H9 (cell line): ENCODE measurements around the gene ST13. TPM values are rescaled to one million over a fixed set of nuclear protein-coding genes. Genes with fewer than 3 reads are reported as not detected.

Source experiments
- DNase-seq: peaks from one replicate; pipeline ENCODE4 v3.0.0-alpha.2; 2017
- H2AFZ ChIP-seq: one replicate; pipeline ENCODE4 v1.6.1; 2013; ENCODE audit warnings: mild to moderate bottlenecking, low read length, control low read depth, moderate library complexity
- H2AK5ac ChIP-seq: 2 replicates; pipeline ENCODE4 v1.6.1; 2013; ENCODE audit warnings: low read length, control low read depth, mixed read lengths; ENCODE audit not compliant: insufficient read length
- H2BK120ac ChIP-seq: one replicate; pipeline ENCODE4 v1.6.1; 2013; ENCODE audit warnings: low read depth, mild to moderate bottlenecking, low read length, control low read depth, inconsistent platforms; ENCODE audit not compliant: poor library complexity, severe bottlenecking
- H2BK12ac ChIP-seq: 2 replicates; pipeline ENCODE4 v1.6.1; 2013; ENCODE audit warnings: low read length, control low read depth, mixed read lengths, low read depth; ENCODE audit not compliant: insufficient read length
- H2BK15ac ChIP-seq: 2 replicates; pipeline ENCODE4 v1.6.1; 2013; ENCODE audit warnings: low read depth, low read length, control low read depth
- H2BK20ac ChIP-seq: one replicate; pipeline ENCODE4 v1.6.1; 2013; ENCODE audit warnings: low read depth, mild to moderate bottlenecking, low read length, control low read depth, inconsistent platforms; ENCODE audit not compliant: poor library complexity, severe bottlenecking
- H2BK5ac ChIP-seq: 2 replicates; pipeline ENCODE4 v1.6.1; 2013; ENCODE audit warnings: low read length, control low read depth, mixed read lengths; ENCODE audit not compliant: insufficient read length
- H3K14ac ChIP-seq: 2 replicates; pipeline ENCODE4 v1.6.1; 2013; ENCODE audit warnings: low read length, control low read depth; ENCODE audit not compliant: insufficient read depth
- H3K18ac ChIP-seq: 2 replicates; pipeline ENCODE4 v1.6.1; 2013; ENCODE audit warnings: low read depth, mild to moderate bottlenecking, mixed read lengths, low read length, control low read depth; ENCODE audit not compliant: insufficient read length
- H3K23ac ChIP-seq: 2 replicates; pipeline ENCODE4 v1.6.1; 2013; ENCODE audit warnings: low read length, control low read depth, mixed read lengths, low read depth; ENCODE audit not compliant: insufficient read length
- H3K23me2 ChIP-seq: 2 replicates; pipeline ENCODE4 v1.6.1; 2013; ENCODE audit warnings: low read depth, mild to moderate bottlenecking, mixed read lengths, low read length, control low read depth; ENCODE audit not compliant: insufficient read length, poor library complexity, severe bottlenecking
- H3K27ac ChIP-seq: 2 replicates; pipeline ENCODE4 v1.5.1; 2013; ENCODE audit warnings: low read length, control low read depth, mixed read lengths, low read depth; ENCODE audit not compliant: insufficient read length
- H3K27me3 ChIP-seq: 2 replicates; pipeline ENCODE4 v1.6.1; 2013; ENCODE audit warnings: low read length, control low read depth, inconsistent platforms; ENCODE audit not compliant: insufficient read depth
- H3K4ac ChIP-seq: 2 replicates; pipeline ENCODE4 v1.6.1; 2013; ENCODE audit warnings: low read depth, mild to moderate bottlenecking, control low read depth, inconsistent platforms, low read length, moderate library complexity
- H3K4me1 ChIP-seq: 2 replicates; pipeline ENCODE4 v1.6.1; 2013; ENCODE audit warnings: low read length, control low read depth, inconsistent platforms; ENCODE audit not compliant: insufficient read depth
- H3K4me2 ChIP-seq: 2 replicates; pipeline ENCODE4 v1.6.1; 2013; ENCODE audit warnings: low read length, control low read depth, mixed read lengths; ENCODE audit not compliant: insufficient read length, insufficient read depth
- H3K56ac ChIP-seq: 2 replicates; pipeline ENCODE4 v1.6.1; 2013; ENCODE audit warnings: low read depth, mild to moderate bottlenecking, mixed read lengths, low read length, control low read depth; ENCODE audit not compliant: insufficient read length
- H3K79me1 ChIP-seq: 2 replicates; pipeline ENCODE4 v1.6.1; 2013; ENCODE audit warnings: low read depth, mild to moderate bottlenecking, moderate library complexity, low read length, control low read depth, inconsistent platforms; ENCODE audit not compliant: insufficient read depth, poor library complexity, severe bottlenecking
- H3K79me2 ChIP-seq: 2 replicates; pipeline ENCODE4 v1.6.1; 2013; ENCODE audit warnings: low read length, control low read depth, inconsistent platforms; ENCODE audit not compliant: insufficient read depth
- H3K9ac ChIP-seq: 2 replicates; pipeline ENCODE4 v1.6.1; 2013; ENCODE audit warnings: low read length, control low read depth, mixed read lengths; ENCODE audit not compliant: insufficient read length; ENCODE audit errors: extremely low read depth
- H3K9me3 ChIP-seq: one replicate; pipeline ENCODE4 v1.6.1; 2013; ENCODE audit warnings: low read depth, low read length, inconsistent platforms; ENCODE audit not compliant: control insufficient read depth
- H3T11ph ChIP-seq: one replicate; pipeline ENCODE4 v1.6.1; 2013; ENCODE audit warnings: mild to moderate bottlenecking, low read length, control low read depth, inconsistent platforms
- H4K20me1 ChIP-seq: one replicate; pipeline ENCODE4 v1.6.1; 2013; ENCODE audit not compliant: control insufficient read depth, insufficient read length, insufficient read depth
- H4K5ac ChIP-seq: 2 replicates; pipeline ENCODE4 v1.6.1; 2013; ENCODE audit warnings: low read depth, mild to moderate bottlenecking, mixed read lengths, low read length, control low read depth; ENCODE audit not compliant: insufficient read length
- H4K8ac ChIP-seq: replicated peaks from 2 replicates; pipeline ENCODE4 v1.6.1; 2013; ENCODE audit warnings: low read length, control low read depth, mixed read lengths, low read depth; ENCODE audit not compliant: insufficient read length
- H4K91ac ChIP-seq: 2 replicates; pipeline ENCODE4 v1.6.1; 2013; ENCODE audit warnings: low read depth, mild to moderate bottlenecking, moderate library complexity, mixed read lengths, low read length, control low read depth; ENCODE audit not compliant: insufficient read length
- H3K27ac Mint-ChIP-seq, 3 experiments: 2 replicates in 2 of 3; 3 replicates in 1 of 3; pipeline ENCODE4 v1.8.0; 2020 to 2021; ENCODE audit warnings: mixed read lengths in 3 of 3, mild to moderate bottlenecking in 1 of 3, moderate library complexity in 1 of 3
- H3K27me3 Mint-ChIP-seq: 2 replicates; pipeline ENCODE4 v1.8.0; 2021; ENCODE audit warnings: low read depth, mild to moderate bottlenecking, moderate library complexity, mixed read lengths
- H3K36me3 Mint-ChIP-seq, 3 experiments: 2 replicates in 2 of 3; 3 replicates in 1 of 3; pipeline ENCODE4 v1.8.0; 2020 to 2021; ENCODE audit warnings: low read depth in 3 of 3, mixed read lengths in 3 of 3; ENCODE audit not compliant: insufficient read depth in 1 of 3
- H3K4me1 Mint-ChIP-seq, 2 experiments: 2 replicates each; pipeline ENCODE4 v1.8.0; 2020; ENCODE audit warnings: mixed read lengths in 2 of 2
- H3K4me3 Mint-ChIP-seq, 2 experiments: 2 replicates in 1 of 2; 3 replicates in 1 of 2; pipeline ENCODE4 v1.8.0; 2020 to 2021; ENCODE audit warnings: mild to moderate bottlenecking in 2 of 2, mixed read lengths in 2 of 2, moderate library complexity in 1 of 2
- H3K9me3 Mint-ChIP-seq, 2 experiments: 2 replicates in 1 of 2; 3 replicates in 1 of 2; pipeline ENCODE4 v1.8.0; 2020; ENCODE audit warnings: mild to moderate bottlenecking in 2 of 2, mixed read lengths in 2 of 2, moderate library complexity in 1 of 2
- WGBS: extraction: QIAGEN DNeasy Blood & Tissue Kit; methylation state at CpG from one replicate; pipeline ENCODE4 v1.1.7; 2013; ENCODE audit warnings: missing lambda C conversion rate, low lambda C conversion rate, mixed read lengths; ENCODE audit not compliant: insufficient read length; ENCODE audit errors: extremely low coverage; 5-methylcytosine and 5-hydroxymethylcytosine counted together
- total RNA-seq: library from RNA; stranded (reverse); gene quantifications from 2 replicates; pipeline ENCODE4 v1.2.1, GENCODE V29; 2021
- TF ChIP-seq, protein P1 (sequence below): fragments of 200-600 bp; sonication (generic); conservative IDR thresholded peaks from 3 replicates; pipeline ENCODE4 v1.8.0; 2021; ENCODE audit warnings: antibody characterized with exemption, mild to moderate bottlenecking

The ST13 gene
- total RNA-seq, 1 experiment from 2014 or later, result 353 TPM

DNA sequence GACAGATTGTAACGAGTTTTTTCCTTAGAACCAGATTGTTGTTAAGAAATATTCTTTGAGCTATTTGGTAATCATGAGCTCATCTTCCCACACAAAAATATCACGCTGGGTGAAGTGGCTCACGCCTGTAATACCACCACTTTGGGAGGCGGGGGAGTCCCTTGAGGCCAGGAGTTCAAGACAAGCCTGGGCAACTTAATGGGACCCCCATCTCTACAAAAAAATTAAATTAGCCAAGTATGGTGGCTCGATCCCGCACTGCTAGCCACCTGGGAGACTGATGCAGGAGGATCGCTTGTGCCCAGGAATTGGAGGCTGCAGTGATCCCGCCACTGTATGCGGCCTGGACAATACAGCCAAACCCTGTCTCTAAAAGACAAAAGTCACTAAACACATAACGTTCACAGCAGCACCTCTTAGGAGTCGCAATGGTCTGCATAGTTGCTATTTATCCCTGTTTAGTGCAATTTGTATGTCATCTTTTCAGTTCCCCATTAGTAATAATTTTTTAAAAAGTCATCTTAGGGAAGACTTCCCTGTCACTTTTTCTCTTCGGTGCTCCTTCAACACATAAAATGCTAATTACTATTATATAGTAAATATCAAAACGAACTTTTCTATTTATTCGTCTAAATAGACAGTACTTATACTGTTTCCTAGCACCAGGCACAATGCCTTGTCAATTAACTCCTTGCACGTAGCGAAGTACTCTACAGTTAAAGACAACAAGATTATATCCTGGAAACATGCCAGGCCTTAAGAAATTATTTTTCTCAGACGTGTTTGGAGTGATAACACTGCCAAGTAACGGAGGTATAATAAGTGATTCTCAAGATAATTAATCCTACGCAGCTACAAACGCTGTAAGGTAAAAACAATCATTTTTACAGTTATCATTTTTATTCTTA is 1.1 kb downstream of the ST13 start:
- Histone ChIP-seq H3K4me2 (peak overlapping the region; percentile 84), H3K23me2 (peaks cover 5% of the 10 kb centered on the region), H2BK120ac (no peak overlapping the region), H3K56ac (no peak overlapping the region), H4K5ac (no peak overlapping the region), H3K23ac (no peak overlapping the region), H3K18ac (no peak overlapping the region), H3K27me3 (no peaks in the 10 kb centered on the region), H2AK5ac (no peak overlapping the region), H2BK20ac (no peak overlapping the region), H2BK5ac (no peak overlapping the region), H4K8ac (no peak overlapping the region), H3K4ac (no peak overlapping the region), H3K9ac (peak overlapping the region; percentile 92), H3K4me1 (peaks cover 2% of the 10 kb centered on the region; the same call in 1 of the 2 replicates), H4K20me1 (no peaks in the 10 kb centered on the region), H3K27ac (no peak overlapping the region), H2BK12ac (peak overlapping the region; percentile 14), H2BK15ac (no peak overlapping the region), H3K14ac (no peak overlapping the region), H3K79me1 (peaks cover 6% of the 10 kb centered on the region), H3T11ph (no peak overlapping the region), H3K79me2 (peaks cover 56% of the 10 kb centered on the region; the same call in 1 of the 2 replicates), H2AFZ (no peak overlapping the region), H3K9me3 (no peaks in the 10 kb centered on the region), H4K91ac (no peak overlapping the region)
- Mint-ChIP-seq H3K4me3 (peak overlapping the region; percentile 99), H3K27me3 (no peaks in the 10 kb centered on the region), H3K36me3 (peaks cover 5 to 20% (median 20%) of the 10 kb centered on the region in 3 experiments), H3K4me1 (peaks cover 30% of the 10 kb centered on the region in 2 experiments), H3K9me3 (no peaks in the 10 kb centered on the region), H3K27ac (peak overlapping the region; percentile 35 to 66 (median 64); a peak in 2 of 7 replicates)
- TF ChIP-seq, protein P1, sequence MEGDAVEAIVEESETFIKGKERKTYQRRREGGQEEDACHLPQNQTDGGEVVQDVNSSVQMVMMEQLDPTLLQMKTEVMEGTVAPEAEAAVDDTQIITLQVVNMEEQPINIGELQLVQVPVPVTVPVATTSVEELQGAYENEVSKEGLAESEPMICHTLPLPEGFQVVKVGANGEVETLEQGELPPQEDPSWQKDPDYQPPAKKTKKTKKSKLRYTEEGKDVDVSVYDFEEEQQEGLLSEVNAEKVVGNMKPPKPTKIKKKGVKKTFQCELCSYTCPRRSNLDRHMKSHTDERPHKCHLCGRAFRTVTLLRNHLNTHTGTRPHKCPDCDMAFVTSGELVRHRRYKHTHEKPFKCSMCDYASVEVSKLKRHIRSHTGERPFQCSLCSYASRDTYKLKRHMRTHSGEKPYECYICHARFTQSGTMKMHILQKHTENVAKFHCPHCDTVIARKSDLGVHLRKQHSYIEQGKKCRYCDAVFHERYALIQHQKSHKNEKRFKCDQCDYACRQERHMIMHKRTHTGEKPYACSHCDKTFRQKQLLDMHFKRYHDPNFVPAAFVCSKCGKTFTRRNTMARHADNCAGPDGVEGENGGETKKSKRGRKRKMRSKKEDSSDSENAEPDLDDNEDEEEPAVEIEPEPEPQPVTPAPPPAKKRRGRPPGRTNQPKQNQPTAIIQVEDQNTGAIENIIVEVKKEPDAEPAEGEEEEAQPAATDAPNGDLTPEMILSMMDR, result no peak
- no CpG with 5 or more reads among the region's 20 CpGs for WGBS
- no peak for DNase-seq
